Calu3 (cell line): ENCODE results near the gene SV2B. TPM values are rescaled to one million over a fixed set of nuclear protein-coding genes. Genes with fewer than 3 reads are reported as not detected.

Experiments used
- BruUV-seq: library from RNA; stranded (reverse); fragments of 400-500 nt; replicated peaks from 2 replicates; lab custom pipeline; 2021; lab: Mats Ljungman, UMichigan
- CTCF ChIA-PET: fragments of 300-600 bp; sonication (Branson Sonifier 250); formaldehyde crosslinking; loops from one replicate; lab custom pipeline; 2022; ENCODE audit warnings: antibody characterized with exemption; lab: Charles Lee
- DNase-seq: peaks from one replicate; pipeline ENCODE4 v3.0.0; 2022
- H3K27ac Mint-ChIP-seq: one replicate; pipeline ENCODE4 v1.8.0; 2022; ENCODE audit warnings: mixed read lengths; ENCODE audit not compliant: unreplicated experiment
- H3K27me3 Mint-ChIP-seq: one replicate; pipeline ENCODE4 v1.8.0; 2022; ENCODE audit warnings: mixed read lengths; ENCODE audit not compliant: unreplicated experiment
- H3K36me3 Mint-ChIP-seq: one replicate; pipeline ENCODE4 v1.8.0; 2022; ENCODE audit warnings: mild to moderate bottlenecking, moderate library complexity, mixed read lengths; ENCODE audit not compliant: insufficient read depth, unreplicated experiment
- H3K4me1 Mint-ChIP-seq: one replicate; pipeline ENCODE4 v1.8.0; 2022; ENCODE audit warnings: mild to moderate bottlenecking, low read depth, mixed read lengths; ENCODE audit not compliant: unreplicated experiment
- H3K4me3 Mint-ChIP-seq: one replicate; pipeline ENCODE4 v1.8.0; 2022; ENCODE audit warnings: mild to moderate bottlenecking, low read depth, moderate library complexity, mixed read lengths; ENCODE audit not compliant: unreplicated experiment
- H3K9me3 Mint-ChIP-seq: one replicate; pipeline ENCODE4 v1.8.0; 2022; ENCODE audit warnings: low read depth, mixed read lengths; ENCODE audit not compliant: unreplicated experiment
- CTCF ChIP-seq: fragments of 200-600 bp; IDR thresholded peaks from one replicate; pipeline ENCODE4 v1.8.0; 2022; ENCODE audit warnings: antibody characterized with exemption; ENCODE audit not compliant: unreplicated experiment
- intact Hi-C: fragments of 100-400 bp; cut with micrococcal nuclease; formaldehyde crosslinking; loops from one replicate; pipeline ENCODE4 v1.10.0; 2022; ENCODE audit not compliant: unreplicated experiment
- total RNA-seq: library from RNA; stranded (reverse); gene quantifications from 2 replicates; pipeline ENCODE4 v1.2.3, GENCODE V29; 2022

SV2B gene
- total RNA-seq, 1 experiment from 2014 or later, result 2.2 TPM

- no TSS peak for BruUV-seq
- H3K4me1 Mint-ChIP-seq, result peaks cover 9% of the 10 kb centered on the region
- intact Hi-C loops, result no loop called here
- H3K27ac Mint-ChIP-seq, result no peak overlapping the region
- no peak overlapping the region for H3K4me3 Mint-ChIP-seq
- TF ChIP-seq CTCF, result no peak
- H3K27me3 Mint-ChIP-seq, result no peaks in the 10 kb centered on the region
- no peaks in the 10 kb centered on the region for H3K36me3 Mint-ChIP-seq
- CTCF ChIA-PET, result interaction anchor here (0.9 to 1.5 kb wide), 2 partner anchors 12 to 15 kb away, joined by 5 to 6 read pairs; no protein-coding TSS in a partner anchor
- no peak for DNase-seq
- no peaks in the 10 kb centered on the region for H3K9me3 Mint-ChIP-seq
Observed at GRCh38 chr15:91128016-91128415, 28.0 kb downstream of the SV2B start.

- intact Hi-C loops, result no loop called here
- H3K36me3 Mint-ChIP-seq, result no peaks in the 10 kb centered on the region
- no peaks in the 10 kb centered on the region for H3K9me3 Mint-ChIP-seq
- no peak for DNase-seq
- no peak overlapping the region for H3K4me3 Mint-ChIP-seq
- no peaks in the 10 kb centered on the region for H3K27me3 Mint-ChIP-seq
- no peak overlapping the region for H3K27ac Mint-ChIP-seq
- peaks cover 9% of the 10 kb centered on the region for H3K4me1 Mint-ChIP-seq
- no TSS peak for BruUV-seq
- CTCF ChIA-PET, result no interaction called here
- no peak for TF ChIP-seq CTCF
Observed at GRCh38 chr15:91129436-91129835, 29.4 kb downstream of the SV2B start.

- no peak overlapping the region for H3K4me3 Mint-ChIP-seq
- H3K9me3 Mint-ChIP-seq, result no peaks in the 10 kb centered on the region
- intact Hi-C loops, result no loop called here
- no peak for TF ChIP-seq CTCF
- no peak overlapping the region for H3K27ac Mint-ChIP-seq
- DNase-seq, result no peak
- BruUV-seq, result no TSS peak
- H3K36me3 Mint-ChIP-seq, result no peaks in the 10 kb centered on the region
- H3K4me1 Mint-ChIP-seq, result no peaks in the 10 kb centered on the region
- H3K27me3 Mint-ChIP-seq, result no peaks in the 10 kb centered on the region
- CTCF ChIA-PET, result no interaction called here
Observed at GRCh38 chr15:91132079-91132478, 32.0 kb downstream of the SV2B start.

GRCh38 chr15:91133511-91133910 is 33.5 kb downstream of the SV2B start:
- no peak for TF ChIP-seq CTCF
- no peak for DNase-seq
- Mint-ChIP-seq H3K36me3 (no peaks in the 10 kb centered on the region), H3K4me3 (no peak overlapping the region), H3K9me3 (no peaks in the 10 kb centered on the region), H3K27me3 (peaks cover 2% of the 10 kb centered on the region), H3K27ac (no peak overlapping the region), H3K4me1 (no peaks in the 10 kb centered on the region)
- BruUV-seq, result no TSS peak
- intact Hi-C loops, result no loop called here
- CTCF ChIA-PET, result no interaction called here
